Measurements from ENCODE around the gene CHRNA3. TPM values are rescaled to one million over a fixed set of nuclear protein-coding genes. Genes with fewer than 3 reads are reported as not detected.
"Not testable (repeated sequence)": the region's sequence is repeated elsewhere in the genome, so short reads cannot be mapped to it uniquely, and the experiment has no call there.

Gene CHRNA3
- total RNA-seq, 1 donor from 2014 or later, result 0.40 TPM

DNA sequence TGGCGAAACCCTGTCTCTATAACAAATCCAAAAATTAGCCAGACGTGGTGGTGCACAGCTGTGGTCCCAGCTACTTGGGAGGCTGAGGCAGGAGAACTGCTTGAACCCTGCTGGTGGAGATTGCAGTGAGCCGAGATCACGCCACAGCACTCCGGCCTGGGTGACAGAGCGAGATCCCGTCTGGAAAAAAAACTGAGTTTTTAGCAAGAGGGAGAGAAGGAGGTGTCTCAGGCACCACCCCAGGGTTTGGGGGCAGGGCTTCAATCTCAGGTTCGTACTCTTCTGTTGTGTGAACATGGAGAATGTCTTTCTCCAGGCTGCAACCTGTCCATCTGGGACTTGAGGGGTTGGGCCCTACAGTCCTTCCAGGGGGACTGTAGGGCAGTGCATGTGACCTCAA is 2.7 kb downstream of the CHRNA3 start:
- TF ChIP-seq, protein P1, sequence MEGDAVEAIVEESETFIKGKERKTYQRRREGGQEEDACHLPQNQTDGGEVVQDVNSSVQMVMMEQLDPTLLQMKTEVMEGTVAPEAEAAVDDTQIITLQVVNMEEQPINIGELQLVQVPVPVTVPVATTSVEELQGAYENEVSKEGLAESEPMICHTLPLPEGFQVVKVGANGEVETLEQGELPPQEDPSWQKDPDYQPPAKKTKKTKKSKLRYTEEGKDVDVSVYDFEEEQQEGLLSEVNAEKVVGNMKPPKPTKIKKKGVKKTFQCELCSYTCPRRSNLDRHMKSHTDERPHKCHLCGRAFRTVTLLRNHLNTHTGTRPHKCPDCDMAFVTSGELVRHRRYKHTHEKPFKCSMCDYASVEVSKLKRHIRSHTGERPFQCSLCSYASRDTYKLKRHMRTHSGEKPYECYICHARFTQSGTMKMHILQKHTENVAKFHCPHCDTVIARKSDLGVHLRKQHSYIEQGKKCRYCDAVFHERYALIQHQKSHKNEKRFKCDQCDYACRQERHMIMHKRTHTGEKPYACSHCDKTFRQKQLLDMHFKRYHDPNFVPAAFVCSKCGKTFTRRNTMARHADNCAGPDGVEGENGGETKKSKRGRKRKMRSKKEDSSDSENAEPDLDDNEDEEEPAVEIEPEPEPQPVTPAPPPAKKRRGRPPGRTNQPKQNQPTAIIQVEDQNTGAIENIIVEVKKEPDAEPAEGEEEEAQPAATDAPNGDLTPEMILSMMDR (conservative IDR thresholded peaks at IDR 0.05; ENCODE audit: low read depth, low read length), result no peak
- H3K4me3 ChIP-seq (ENCODE audit: low read depth, low read length), result no peak overlapping the region
- no peak for DNase-seq (ENCODE audit: low read depth)

DNA sequence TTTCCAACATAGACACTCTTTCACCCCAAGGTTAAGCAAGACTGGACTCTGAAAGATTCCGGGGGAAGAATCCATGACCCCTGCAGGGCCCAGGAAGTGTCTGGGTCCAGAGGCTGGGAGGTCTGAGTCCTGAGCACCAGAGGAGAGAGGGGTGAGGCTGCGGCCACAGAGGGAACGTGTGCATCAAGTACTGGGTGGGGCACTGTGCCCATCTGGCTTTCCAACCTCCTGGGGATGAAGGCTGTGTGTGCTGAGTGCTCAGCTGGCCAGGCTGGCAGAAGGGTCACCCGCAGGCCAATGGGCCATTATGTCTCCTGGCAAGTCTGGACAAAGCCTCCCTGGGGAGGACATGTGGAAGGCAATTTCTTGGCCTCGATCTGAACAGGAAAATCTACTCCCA is 3.3 kb downstream of the CHRNA3 start:
- H3K4me3 ChIP-seq (ENCODE audit: low read depth, low read length), result no peak overlapping the region
- no peak for DNase-seq (ENCODE audit: low read depth)
- TF ChIP-seq, protein P1 (conservative IDR thresholded peaks at IDR 0.05; ENCODE audit: low read depth, low read length), result no peak

DNA sequence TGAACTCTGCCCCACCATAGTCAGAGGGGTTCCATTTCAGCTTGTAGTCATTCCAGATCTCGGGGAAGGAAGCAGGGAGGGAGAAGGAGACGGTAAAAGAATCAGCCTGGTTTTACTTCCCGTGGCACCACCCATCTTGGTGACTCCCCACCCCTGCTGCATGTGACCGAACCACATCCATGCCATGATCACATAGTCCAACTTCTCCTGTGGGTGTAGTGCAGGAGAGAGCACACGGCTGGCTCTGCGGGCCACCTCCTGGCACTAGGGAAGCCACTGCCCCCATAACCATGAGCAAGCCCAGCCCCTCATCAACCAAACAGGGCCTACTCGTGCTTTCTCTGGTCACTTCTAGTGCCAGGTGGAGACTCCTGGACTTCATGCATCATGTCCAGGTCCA is 3.7 kb downstream of the CHRNA3 start:
- TF ChIP-seq, protein P1 (conservative IDR thresholded peaks at IDR 0.05; ENCODE audit: low read depth, low read length), result no peak
- H3K4me3 ChIP-seq (ENCODE audit: low read depth, low read length), result no peak overlapping the region
- no peak for DNase-seq (ENCODE audit: low read depth)

DNA sequence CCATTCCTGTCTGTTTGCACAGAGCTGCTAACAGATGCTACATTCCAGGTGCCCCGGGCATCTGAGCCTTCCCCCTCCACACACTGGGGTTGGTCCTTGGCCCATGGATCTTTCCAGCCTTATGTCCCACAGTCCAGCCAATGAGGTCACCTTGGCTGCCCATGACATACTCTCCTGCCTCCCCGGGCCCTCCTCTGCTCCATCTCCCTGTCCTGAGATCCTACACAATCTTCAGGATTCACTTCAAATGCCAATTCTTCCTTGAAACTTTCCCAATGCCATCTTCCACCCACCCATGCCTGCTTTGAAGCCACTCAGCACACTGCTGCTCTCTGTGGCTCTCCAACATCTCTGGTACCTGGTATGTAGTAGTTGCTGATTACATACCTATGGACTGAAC is 4.3 kb downstream of the CHRNA3 start:
- no peak for DNase-seq (ENCODE audit: low read depth)
- TF ChIP-seq, protein P1 (conservative IDR thresholded peaks at IDR 0.05; ENCODE audit: low read depth, low read length), result no peak
- H3K4me3 ChIP-seq (ENCODE audit: low read depth, low read length), result no peak overlapping the region

DNA sequence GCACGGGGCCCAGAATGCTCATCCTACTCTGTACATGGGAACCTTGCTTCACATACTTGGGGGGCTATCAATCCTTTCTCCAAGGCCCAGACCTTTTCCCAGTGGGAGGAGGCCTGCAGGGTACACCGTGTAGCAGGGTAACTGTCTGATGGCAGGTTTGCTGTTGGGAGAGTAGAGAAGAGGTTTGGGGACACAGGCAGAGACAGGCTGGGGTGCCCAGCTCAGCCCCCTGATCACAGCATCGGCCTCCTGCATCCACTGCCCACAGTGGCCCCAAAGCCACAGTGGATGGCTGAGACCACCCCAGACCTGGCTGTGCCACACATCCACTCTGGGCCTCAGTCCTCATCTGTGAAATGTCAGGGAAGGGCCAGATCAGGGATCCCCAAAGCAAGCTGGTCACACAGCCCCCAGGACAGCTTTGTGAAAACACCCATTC is 5.6 kb downstream of the CHRNA3 start:
- TF ChIP-seq, protein P1 (conservative IDR thresholded peaks at IDR 0.05; ENCODE audit: low read depth, low read length), result no peak
- H3K4me3 ChIP-seq (ENCODE audit: low read depth, low read length), result no peak overlapping the region
- no peak for DNase-seq (ENCODE audit: low read depth)

DNA sequence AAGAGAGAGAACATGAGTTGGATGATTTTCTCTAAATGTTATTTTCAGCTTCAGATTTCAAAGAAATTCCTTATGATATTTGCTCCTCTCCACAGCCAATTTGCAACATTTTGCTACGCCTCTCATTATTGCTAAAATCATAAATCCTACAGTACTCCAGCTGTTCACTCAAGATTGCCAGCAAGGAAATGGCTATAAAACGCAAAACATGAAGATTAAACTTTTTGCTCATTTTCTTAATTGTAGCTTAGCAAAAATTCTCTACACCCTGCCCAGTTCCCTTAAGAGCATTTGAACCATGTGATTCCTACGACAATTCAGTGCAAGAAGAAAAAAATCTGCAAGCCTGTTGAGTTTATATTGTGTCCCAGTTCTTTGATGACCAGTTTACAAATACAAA is 6.8 kb downstream of the CHRNA3 start:
- no peak overlapping the region for H3K4me3 ChIP-seq (ENCODE audit: low read depth, low read length)
- TF ChIP-seq, protein P1 (conservative IDR thresholded peaks at IDR 0.05; ENCODE audit: low read depth, low read length), result no peak
- DNase-seq (ENCODE audit: low read depth), result no peak

DNA sequence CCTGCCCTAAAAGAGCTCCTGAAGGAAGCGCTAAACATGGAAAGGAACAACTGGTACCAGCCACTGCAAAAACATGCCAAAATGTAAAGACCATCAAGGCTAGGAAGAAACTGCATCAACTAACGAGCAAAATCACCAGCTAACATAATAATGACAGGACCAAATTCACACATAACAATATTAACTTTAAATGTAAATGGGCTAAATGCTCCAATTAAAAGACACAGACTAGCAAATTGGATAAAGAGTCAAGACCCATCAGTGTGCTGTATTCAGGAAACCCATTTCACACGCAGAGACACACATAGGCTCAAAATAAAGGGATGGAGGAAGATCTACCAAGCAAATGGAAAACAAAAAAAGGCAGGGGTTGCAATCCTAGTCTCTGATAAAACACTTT is 11.2 kb downstream of the CHRNA3 start:
- H3K4me3 ChIP-seq (ENCODE audit: low read depth, low read length), result not testable (repeated sequence)

DNA sequence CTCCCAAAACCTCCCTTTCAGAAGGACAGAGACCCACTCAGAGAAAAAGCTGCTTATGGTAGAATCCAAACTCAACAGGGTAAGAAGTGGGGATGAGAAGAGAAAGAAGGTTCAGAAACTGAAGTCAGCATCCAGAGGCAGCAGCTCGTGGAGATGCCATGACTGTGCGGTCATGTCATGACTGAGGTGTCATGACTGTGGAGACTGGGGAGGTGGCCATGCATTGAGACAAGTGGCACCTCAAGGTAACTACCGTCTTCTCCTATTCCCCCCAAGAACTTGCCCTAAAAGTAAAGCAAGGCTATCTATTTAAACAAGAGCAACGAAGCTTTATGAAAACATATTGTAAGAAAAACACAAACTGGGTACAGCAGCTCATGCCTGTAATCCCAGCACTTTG is 15.1 kb downstream of the CHRNA3 start:
- H3K4me3 ChIP-seq (ENCODE audit: low read depth, low read length), result no peak overlapping the region
- TF ChIP-seq, protein P1 (conservative IDR thresholded peaks at IDR 0.05; ENCODE audit: low read depth, low read length), result no peak
- no peak for DNase-seq (ENCODE audit: low read depth)

More for the DNA sequence above, 11.2 kb downstream of the CHRNA3 start:
- DNase-seq (ENCODE audit: low read depth), result not testable (repeated sequence)

Data from epithelial cell of proximal tubule (primary cell).